ENCODE data around the gene MARCO. TPM values are rescaled to one million over a fixed set of nuclear protein-coding genes. Genes with fewer than 3 reads are reported as not detected.

The MARCO gene
- total RNA-seq, 1 experiment from 2014 or later, result 0.54 TPM

- Histone ChIP-seq H3K4me2 (ENCODE audit: low read length) (no peak overlapping the region), H3K27ac (ENCODE audit: low read depth, low read length) (no peak overlapping the region), H3K79me2 (ENCODE audit: insufficient read depth, low read length) (no peaks in the 10 kb centered on the region), H3K4me3 (replicated peaks in 1 of 2; ENCODE audit: low read depth in 1 of 2, low read length in 2 of 2) (no peak overlapping the region), H3K9ac (ENCODE audit: low read length) (no peak overlapping the region), H3K9me3 (ENCODE audit: control insufficient read depth in 1 of 2, insufficient read depth in 1 of 2, low read depth in 1 of 2, low read length in 2 of 2) (no peaks in the 10 kb centered on the region), H3K36me3 (ENCODE audit: control insufficient read depth in 1 of 2, insufficient read depth in 2 of 2, low read length in 2 of 2) (no peaks in the 10 kb centered on the region), H4K20me1 (ENCODE audit: insufficient read depth) (no peaks in the 10 kb centered on the region), H3K9me2 (ENCODE audit: insufficient read depth) (no peaks in the 10 kb centered on the region), H3K27me3 (ENCODE audit: insufficient read depth, low read length) (0 out of 2 replicates have a peak, but pooled peaks cover 3% of the 10 kb centered on the region), H3K4me1 (ENCODE audit: control insufficient read depth in 1 of 2, insufficient read depth in 2 of 2, low read length in 2 of 2) (no peaks in the 10 kb centered on the region), H2AFZ (ENCODE audit: low read depth, low read length, poor library complexity, severe bottlenecking) (no peak overlapping the region)
- DNase-seq (ENCODE audit: low read depth, low spot score), result no peak
- no TSS peak for BruUV-seq (replicated peaks)
- intact Hi-C loops (cut with micrococcal nuclease), result no loop called here
- CTCF ChIA-PET, result no interaction called here
- TF ChIP-seq TCF7L2 (IDR thresholded peaks at IDR 0.05; ENCODE audit: borderline replicate concordance, extremely low read depth, insufficient read depth, insufficient read length), result no peak
- no peak for TF ChIP-seq MAX (IDR thresholded peaks at IDR 0.05)
- no peak for TF ChIP-seq SRF (IDR thresholded peaks at IDR 0.05; ENCODE audit: low read depth)
- no peak for TF ChIP-seq ATF3 (IDR thresholded peaks at IDR 0.05)
- TF ChIP-seq EZH2phosphoT487 (IDR thresholded peaks at IDR 0.05; ENCODE audit: borderline replicate concordance), result no peak
- TF ChIP-seq POLR2A (IDR thresholded peaks at IDR 0.05; ENCODE audit: borderline replicate concordance, extremely low read depth, insufficient read depth, insufficient read length), result no peak
- TF ChIP-seq SIN3A (IDR thresholded peaks at IDR 0.05; ENCODE audit: low read depth), result no peak
- no peak for TF ChIP-seq CTCF (IDR thresholded peaks at IDR 0.05 in 2 of 3, conservative IDR thresholded peaks at IDR 0.05 in 1 of 3; ENCODE audit: borderline replicate concordance in 1 of 3, insufficient read depth in 1 of 3, low read depth in 2 of 3, low read length in 2 of 3)
- no peak for TF ChIP-seq RAD21 (IDR thresholded peaks at IDR 0.05; ENCODE audit: low read depth)
- TF ChIP-seq REST (IDR thresholded peaks at IDR 0.05; ENCODE audit: low read depth), result no peak
- no peak for TF ChIP-seq CEBPB (IDR thresholded peaks at IDR 0.05; ENCODE audit: low read depth)
- no peak for TF ChIP-seq ZFX (IDR thresholded peaks at IDR 0.05)
- no peak for TF ChIP-seq ZBTB33 (IDR thresholded peaks at IDR 0.05; ENCODE audit: extremely low read depth, insufficient replicate concordance, low read length)
- RAD21 ChIA-PET (ENCODE audit: low non-redundant PET in 1 of 2, low total read pairs in 2 of 2, uncharacterized antibody in 2 of 2, unreplicated experiment in 2 of 2), result no interaction called here
- ATAC-seq, result no peak
- POLR2A ChIA-PET, result no interaction called here
Measured at GRCh38 chr2:119024568-119024967, 82.6 kb downstream of the MARCO start.

Measured in HCT116 (cell line).